ENCODE results near the gene GPAT2.
"Not testable (repeated sequence)": the region's sequence is repeated elsewhere in the genome, so short reads cannot be mapped to it uniquely, and the experiment has no call there.

GRCh38 chr2:96022701-96023447, 11.8 kb downstream of the GPAT2 start:
- not testable (repeated sequence) for TF ChIP-seq POLR2A (IDR thresholded peaks at IDR 0.05)
- peak; percentile 67 to 92 (median 85) for TF ChIP-seq CTCF (IDR thresholded peaks at IDR 0.05)
